ENCODE measurements around the gene SMIM22.

- TF ChIP-seq POLR2AphosphoS5 (IDR thresholded peaks at IDR 0.05; ENCODE audit: borderline replicate concordance, low read depth, low read length) = no peak
- TF ChIP-seq EZH2 (IDR thresholded peaks at IDR 0.05) = no peak
- TF ChIP-seq FOXP2 (optimal IDR thresholded peaks at IDR 0.05; ENCODE audit: control extremely low read depth, extremely low read length, insufficient read depth) = no peak
Measured at GRCh38 chr16:4811242-4811641, 16.1 kb downstream of the SMIM22 start.

Data from SK-N-MC (cell line).